Upper lobe of left lung (tissue), 6 donors: ENCODE results near the gene CALN1. TPM values are rescaled to one million over a fixed set of nuclear protein-coding genes. Genes with fewer than 3 reads are reported as not detected.
A peak's percentile ranks its signal among the peaks of the same experiment; 100 is the strongest.

Experiments
- ATAC-seq, 2 donors: fragments of 200-7000 bp; cut with Tn5 transposase; one replicate each; pipeline ENCODE4 v1.9.1; 2022; ENCODE audit warnings: mild to moderate bottlenecking in 2 of 2, moderate library complexity in 2 of 2; ENCODE audit not compliant: low FRiP score in 2 of 2
- DNase-seq, 2 donors: peaks; one replicate each; pipeline ENCODE4 v3.0.0-alpha.2; 2019 to 2020
- H3K27ac ChIP-seq, 4 donors: fragments of 200-600 bp; sonication (generic); one replicate each; pipeline ENCODE4 v1.5.1; 2016 to 2019
- H3K27me3 ChIP-seq, 4 donors: fragments of 200-600 bp; sonication (generic); one replicate each; pipeline ENCODE4 v1.5.1; 2017 to 2019
- H3K36me3 ChIP-seq, 4 donors: fragments of 200-600 bp; sonication (generic); one replicate each; pipeline ENCODE4 v1.5.1; 2016 to 2019
- H3K4me1 ChIP-seq, 4 donors: fragments of 200-600 bp; sonication (generic); one replicate each; pipeline ENCODE4 v1.5.1; 2018 to 2019
- H3K4me3 ChIP-seq, 4 donors: fragments of 200-600 bp; sonication (generic); one replicate each; pipeline ENCODE4 v1.5.1; 2017 to 2019; ENCODE audit warnings: mild to moderate bottlenecking in 2 of 4, moderate library complexity in 1 of 4
- H3K9me3 ChIP-seq, 4 donors: fragments of 200-600 bp; sonication (generic); one replicate each; pipeline ENCODE4 v1.5.1; 2018 to 2019
- CTCF ChIP-seq, 6 experiments: fragments of 450-650 bp in 4 of 6; fragments of 200-600 bp in 2 of 6; sonication (generic) in 2 of 6; IDR thresholded peaks; one replicate each; pipeline ENCODE4 v1.5.1; 2016 to 2019; ENCODE audit warnings: antibody characterized with exemption in 6 of 6
- EP300 ChIP-seq, 4 donors: sonication (generic); formaldehyde crosslinking; IDR thresholded peaks; one replicate each; pipeline ENCODE4 v1.5.1; 2017; ENCODE audit warnings: antibody characterized with exemption in 4 of 4, control low read depth in 2 of 4
- POLR2A ChIP-seq, 4 donors: fragments of 450-650 bp; IDR thresholded peaks; one replicate each; pipeline ENCODE4 v1.5.1; 2016 to 2017; ENCODE audit warnings: antibody characterized with exemption in 4 of 4, mild to moderate bottlenecking in 2 of 4
- POLR2AphosphoS5 ChIP-seq, 2 donors: sonication (generic); formaldehyde crosslinking; IDR thresholded peaks; one replicate each; pipeline ENCODE4 v1.5.1; 2017; ENCODE audit warnings: antibody characterized with exemption in 2 of 2
- WGBS, 2 donors: methylation state at CpG; one replicate each; pipeline ENCODE4 v1.1.5; 2017 to 2018; 5-methylcytosine and 5-hydroxymethylcytosine counted together
- total RNA-seq, 6 donors: library from RNA; depleted of rRNA in 4 of 6; stranded (reverse); fragments of >200 nt in 4 of 6; gene quantifications; one replicate each; pipeline versions ENCODE4 v1.1.0 to v1.2.1, GENCODE V29; 2016 to 2021
- donor health status: DM: no; HTN: no; CAD: no; lungs with moderate emphysema.
- donor health status: DM: no; HTN: yes; CAD: no; lungs with severe emphysema.

Gene CALN1
- total RNA-seq, 6 donors from 2014 or later = 0.24 to 0.46 TPM; not detected in 4

DNA sequence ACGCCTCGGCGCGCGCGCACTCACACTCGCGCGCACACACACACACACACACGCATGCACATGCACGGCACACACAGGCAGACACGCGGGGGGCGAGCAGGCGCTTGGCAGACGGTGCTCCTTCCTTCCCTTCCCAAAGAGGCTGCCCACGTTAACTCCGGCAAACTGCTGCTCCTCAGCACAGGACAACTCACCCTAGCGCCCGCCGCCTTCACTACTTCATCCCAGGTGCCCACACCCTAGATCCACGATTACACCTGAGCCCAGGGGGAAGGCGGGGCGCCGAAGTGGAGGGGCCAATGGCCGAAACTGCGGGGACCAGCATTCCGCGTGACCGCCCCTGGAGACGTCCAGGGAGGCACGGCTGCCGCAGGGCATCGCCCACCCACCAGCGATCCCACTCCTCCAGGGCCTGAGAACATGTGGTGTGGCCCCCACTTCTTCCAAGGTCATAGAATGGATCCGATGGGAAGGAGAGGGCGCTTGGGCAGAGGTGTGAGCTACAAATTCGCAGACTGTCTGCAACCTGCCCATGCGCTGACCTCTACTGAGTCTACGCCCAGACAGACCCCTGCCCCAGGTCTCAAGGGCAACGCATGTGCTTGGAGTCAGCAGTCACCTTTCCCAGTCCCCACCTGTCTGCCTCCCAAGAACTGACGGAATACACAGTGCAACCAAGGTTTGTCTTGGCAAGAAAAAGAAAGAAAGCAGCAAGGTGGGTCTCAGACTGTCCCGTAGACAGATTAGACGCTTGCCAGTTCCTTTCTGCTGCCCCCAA, 74.6 kb downstream of the CALN1 start:
- DNase-seq (peak in 1 of 2 donors; percentile 65), ATAC-seq (no peak)
- Histone ChIP-seq H3K4me1 (peaks cover 0 to 18% (median 0%) of the 10 kb centered on the region in 4 donors), H3K36me3 (no peaks in the 10 kb centered on the region), H3K27me3 (peaks cover 0 to 27% (median 8%) of the 10 kb centered on the region in 4 donors), H3K9me3 (no peaks in the 10 kb centered on the region), H3K27ac (no peak overlapping the region), H3K4me3 (no peak overlapping the region)
- TF ChIP-seq POLR2AphosphoS5 (IDR thresholded peaks at IDR 0.05) (no peak), EP300 (IDR thresholded peaks at IDR 0.05) (no peak), POLR2A (IDR thresholded peaks at IDR 0.05) (no peak), CTCF (IDR thresholded peaks at IDR 0.05) (no peak)
- WGBS, 2 donors = 8 to 18% methylated on average over 8 to 20 of the region's 44 CpGs

DNA sequence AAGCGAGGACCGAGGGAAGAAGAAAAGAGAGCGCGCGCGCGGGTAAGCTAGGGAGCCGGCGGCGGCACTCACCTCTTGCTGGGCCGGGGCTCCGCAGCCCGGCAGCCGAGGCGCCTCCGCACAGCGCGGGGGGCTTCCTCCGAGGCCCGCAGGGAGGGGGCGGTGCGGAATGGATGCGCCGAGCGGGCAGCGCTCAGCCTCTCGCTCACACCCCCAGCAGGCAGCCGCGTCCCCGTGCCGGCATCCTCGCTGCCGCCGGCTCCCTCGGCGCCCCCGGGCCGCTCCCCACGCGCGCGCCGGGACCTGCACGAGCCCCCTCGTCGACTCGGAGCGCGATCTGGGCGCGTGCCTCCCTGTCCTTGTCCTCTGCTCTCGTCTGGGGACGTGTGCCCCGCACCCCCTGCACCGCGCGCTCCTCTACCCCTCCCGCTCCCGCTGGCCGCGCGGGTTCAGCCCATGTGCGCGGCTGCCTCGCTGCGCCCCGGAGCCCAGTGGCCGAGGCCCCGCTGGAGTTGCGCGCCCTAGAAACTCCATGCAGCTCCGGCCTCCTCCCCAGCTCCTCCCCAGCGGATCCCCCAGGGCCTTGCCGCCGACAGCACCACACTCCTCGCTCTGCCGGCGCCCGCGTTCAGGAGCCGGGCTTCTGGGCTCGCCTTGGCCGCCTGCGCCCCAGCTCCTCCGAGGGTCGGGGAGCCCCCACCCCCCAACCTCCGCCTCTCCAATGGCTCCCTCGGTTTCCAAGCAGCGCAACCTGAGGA, 75.3 kb downstream of the CALN1 start:
- H3K36me3 ChIP-seq = no peaks in the 10 kb centered on the region
- H3K4me3 ChIP-seq = no peak overlapping the region
- DNase-seq = peak in 1 of 2 donors; percentile 79
- no peak for TF ChIP-seq POLR2A (IDR thresholded peaks at IDR 0.05)
- no peak for TF ChIP-seq EP300 (IDR thresholded peaks at IDR 0.05)
- TF ChIP-seq CTCF (IDR thresholded peaks at IDR 0.05) = no peak
- TF ChIP-seq POLR2AphosphoS5 (IDR thresholded peaks at IDR 0.05) = no peak
- H3K27ac ChIP-seq = no peak overlapping the region
- no peaks in the 10 kb centered on the region for H3K9me3 ChIP-seq
- WGBS, 2 donors = 0 to 4% methylated on average over 8 to 43 of the region's 89 CpGs
- peaks cover 0 to 18% (median 0%) of the 10 kb centered on the region in 4 donors for H3K4me1 ChIP-seq
- ATAC-seq = peak in 1 of 2 donors; percentile 12
- H3K27me3 ChIP-seq = peaks cover 0 to 27% (median 8%) of the 10 kb centered on the region in 4 donors

- no peaks in the 10 kb centered on the region for H3K9me3 ChIP-seq
- WGBS, 2 donors = 0% methylated on average over 9 of the region's 21 CpGs; no CpG with 5 or more reads in 1 of the 2 donors
- peaks cover 0 to 27% (median 8%) of the 10 kb centered on the region in 4 donors for H3K27me3 ChIP-seq
- no peak overlapping the region for H3K27ac ChIP-seq
- H3K4me3 ChIP-seq = no peak overlapping the region
- no peak for DNase-seq
- ATAC-seq = no peak
- no peaks in the 10 kb centered on the region for H3K36me3 ChIP-seq
- TF ChIP-seq POLR2A (IDR thresholded peaks at IDR 0.05) (no peak), POLR2AphosphoS5 (IDR thresholded peaks at IDR 0.05) (no peak), EP300 (IDR thresholded peaks at IDR 0.05) (no peak), CTCF (IDR thresholded peaks at IDR 0.05) (no peak)
- H3K4me1 ChIP-seq = peaks cover 0 to 18% (median 0%) of the 10 kb centered on the region in 4 donors
Observed at GRCh38 chr7:72336382-72336631, 75.8 kb downstream of the CALN1 start.

GRCh38 chr7:72335561-72336381, 76.4 kb downstream of the CALN1 start:
- no peak for ATAC-seq
- H3K27me3 ChIP-seq = peaks cover 0 to 27% (median 8%) of the 10 kb centered on the region in 4 donors

More at GRCh38 chr7:72335561-72336381, 76.4 kb downstream of the CALN1 start:
- no peaks in the 10 kb centered on the region for H3K9me3 ChIP-seq
- no peak overlapping the region for H3K4me3 ChIP-seq
- H3K4me1 ChIP-seq = peaks cover 0 to 18% (median 0%) of the 10 kb centered on the region in 4 donors
- 0 to 5% methylated on average over 10 to 31 of the region's 62 CpGs for WGBS, 2 donors
- no peak overlapping the region for H3K27ac ChIP-seq
- peak in 1 of 2 donors; percentile 56 for DNase-seq
- no peaks in the 10 kb centered on the region for H3K36me3 ChIP-seq
- TF ChIP-seq POLR2A (IDR thresholded peaks at IDR 0.05) (no peak), POLR2AphosphoS5 (IDR thresholded peaks at IDR 0.05) (no peak), EP300 (IDR thresholded peaks at IDR 0.05) (no peak), CTCF (IDR thresholded peaks at IDR 0.05) (no peak)
